GM12892 (cell line): ENCODE data around the gene DLG5.

Experiments
- POLR2A ChIP-seq: IDR thresholded peaks from 2 replicates; pipeline ENCODE4 v1.6.1; 2011; ENCODE audit warnings: low read depth, low read length, control low read depth
- POLR2AphosphoS5 ChIP-seq: IDR thresholded peaks from 2 replicates; pipeline ENCODE4 v1.6.1; 2011; ENCODE audit warnings: low read depth, low read length, control low read depth

GRCh38 chr10:77904100-77904840 is 22.3 kb downstream of the DLG5 start:
- TF ChIP-seq POLR2AphosphoS5 (no peak), POLR2A (no peak)
